HepG2 (cell line): Measurements from ENCODE around the gene MRFAP1.

Source experiments
- ELF4 ChIP-seq: sonication (generic); formaldehyde crosslinking; IDR thresholded peaks from 2 replicates; pipeline ENCODE4 v1.5.0; 2020; ENCODE audit warnings: missing genetic modification reagents, mild to moderate bottlenecking, moderate library complexity, borderline replicate concordance
- ETV6 ChIP-seq: sonication (generic); formaldehyde crosslinking; conservative IDR thresholded peaks from 2 replicates; pipeline ENCODE4 v1.4.0; 2020; ENCODE audit warnings: missing genetic modification reagents
- FOXJ3 ChIP-seq: sonication (generic); formaldehyde crosslinking; IDR thresholded peaks from 2 replicates; pipeline ENCODE4 v1.4.0; 2020; ENCODE audit warnings: missing genetic modification reagents, mild to moderate bottlenecking, borderline replicate concordance
- RBAK ChIP-seq: sonication (generic); formaldehyde crosslinking; IDR thresholded peaks from 2 replicates; pipeline ENCODE4 v1.5.1; 2020; ENCODE audit warnings: mild to moderate bottlenecking, missing genetic modification reagents
- TCF7 ChIP-seq: sonication (generic); IDR thresholded peaks from 2 replicates; pipeline ENCODE4 v1.6.1; 2016; ENCODE audit warnings: antibody characterized with exemption, low read depth
- ZNF274 ChIP-seq: sonication (generic); formaldehyde crosslinking; IDR thresholded peaks from 2 replicates; pipeline ENCODE4 v1.5.1; 2020; ENCODE audit warnings: mild to moderate bottlenecking, missing genetic modification reagents
- TF ChIP-seq, protein P1 (sequence below): sonication (generic); formaldehyde crosslinking; IDR thresholded peaks from 2 replicates; pipeline ENCODE4 v1.5.0; 2020; ENCODE audit warnings: mild to moderate bottlenecking, missing genetic modification reagents, moderate library complexity

- TF ChIP-seq ZNF274 (CRISPR knock-in tag) (no peak), ETV6 (CRISPR knock-in tag) (no peak), FOXJ3 (CRISPR knock-in tag) (no peak), RBAK (CRISPR knock-in tag) (no peak), TCF7 (no peak), ELF4 (CRISPR knock-in tag) (no peak)
- TF ChIP-seq, protein P1, sequence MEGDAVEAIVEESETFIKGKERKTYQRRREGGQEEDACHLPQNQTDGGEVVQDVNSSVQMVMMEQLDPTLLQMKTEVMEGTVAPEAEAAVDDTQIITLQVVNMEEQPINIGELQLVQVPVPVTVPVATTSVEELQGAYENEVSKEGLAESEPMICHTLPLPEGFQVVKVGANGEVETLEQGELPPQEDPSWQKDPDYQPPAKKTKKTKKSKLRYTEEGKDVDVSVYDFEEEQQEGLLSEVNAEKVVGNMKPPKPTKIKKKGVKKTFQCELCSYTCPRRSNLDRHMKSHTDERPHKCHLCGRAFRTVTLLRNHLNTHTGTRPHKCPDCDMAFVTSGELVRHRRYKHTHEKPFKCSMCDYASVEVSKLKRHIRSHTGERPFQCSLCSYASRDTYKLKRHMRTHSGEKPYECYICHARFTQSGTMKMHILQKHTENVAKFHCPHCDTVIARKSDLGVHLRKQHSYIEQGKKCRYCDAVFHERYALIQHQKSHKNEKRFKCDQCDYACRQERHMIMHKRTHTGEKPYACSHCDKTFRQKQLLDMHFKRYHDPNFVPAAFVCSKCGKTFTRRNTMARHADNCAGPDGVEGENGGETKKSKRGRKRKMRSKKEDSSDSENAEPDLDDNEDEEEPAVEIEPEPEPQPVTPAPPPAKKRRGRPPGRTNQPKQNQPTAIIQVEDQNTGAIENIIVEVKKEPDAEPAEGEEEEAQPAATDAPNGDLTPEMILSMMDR (CRISPR knock-in tag) = no peak
Observed at GRCh38 chr4:6607368-6608055, 33.0 kb upstream of the MRFAP1 start.
